Spleen (tissue), 7 donors: ENCODE measurements around the gene HSPA1L.

Experiments
- CTCF ChIP-seq, 11 experiments: fragments of 200-600 bp in 7 of 11; fragments of 450-650 bp in 4 of 11; sonication (generic) in 4 of 11; IDR thresholded peaks in 8 of 11; conservative IDR thresholded peaks in 3 of 11; 1 replicate in 7 of 11; 2 replicates in 4 of 11; pipeline versions ENCODE4 v1.4.0 to v1.8.0; 2016 to 2021; ENCODE audit warnings: antibody characterized with exemption in 11 of 11, inconsistent platforms in 4 of 11, mild to moderate bottlenecking in 1 of 11
- POLR2A ChIP-seq, 3 donors: fragments of 450-650 bp; IDR thresholded peaks; one replicate each; pipeline ENCODE4 v1.5.1; 2017; ENCODE audit warnings: antibody characterized with exemption in 3 of 3, mild to moderate bottlenecking in 1 of 3
- donor health status: DM: no; HTN: no; CAD: no; lungs with moderate emphysema.
- donor health status: DM: no; HTN: no; CAD: no.
- donor health status: DM: no; HTN: no; CAD: no.

- TF ChIP-seq POLR2A (IDR thresholded peaks at IDR 0.05) (peak in 1 of 3 donors; percentile 11), CTCF (IDR thresholded peaks at IDR 0.05 in 8 of 11, conservative IDR thresholded peaks at IDR 0.05 in 3 of 11) (no peak)
Measured at GRCh38 chr6:31794294-31794865, 20.7 kb downstream of the HSPA1L start.
